Measurements from ENCODE around the gene IPO5. TPM values are rescaled to one million over a fixed set of nuclear protein-coding genes. Genes with fewer than 3 reads are reported as not detected.

IPO5 gene
- total RNA-seq, 1 donor from 2014 or later = 154 TPM

DNA sequence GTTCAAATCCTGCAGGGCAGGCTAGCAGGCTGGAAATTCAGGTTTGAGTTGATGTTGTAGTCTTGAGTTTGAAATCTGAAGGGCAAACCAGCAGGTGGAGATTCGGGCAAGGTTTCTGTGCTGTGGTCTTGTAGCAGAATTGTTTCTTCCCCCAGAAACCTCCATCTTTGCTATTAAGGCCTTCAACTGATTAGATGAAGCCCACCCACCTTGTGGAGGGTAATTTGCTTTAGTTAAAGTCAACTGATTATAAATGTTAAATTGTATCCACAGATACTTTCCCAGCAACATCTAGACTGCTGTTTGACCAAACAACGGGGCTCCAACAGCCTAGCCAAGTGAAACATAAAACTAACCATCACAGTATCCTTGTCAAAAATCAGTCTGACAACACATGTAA lies 9.4 kb downstream of the IPO5 start:
- Histone ChIP-seq H3K4me3 (ENCODE audit: insufficient read depth, low read depth, low read length) (no peak overlapping the region), H3K4me2 (ENCODE audit: low read length) (no peak overlapping the region), H3K36me3 (ENCODE audit: insufficient read depth, low read length) (no peaks in the 10 kb centered on the region), H3K27ac (ENCODE audit: low read depth, low read length) (no peak overlapping the region), H4K20me1 (ENCODE audit: insufficient read depth, low read length) (no peaks in the 10 kb centered on the region), H3K79me2 (ENCODE audit: insufficient read depth, low read length) (no peaks in the 10 kb centered on the region), H2AFZ (ENCODE audit: low read depth, low read length) (no peak overlapping the region), H3K27me3 (ENCODE audit: insufficient read depth, low read length) (no peaks in the 10 kb centered on the region), H3K4me1 (ENCODE audit: insufficient read depth, low read length) (no peaks in the 10 kb centered on the region), H3K9me3 (ENCODE audit: insufficient read depth, low read depth, low read length) (no peaks in the 10 kb centered on the region), H3K9ac (ENCODE audit: low read length) (no peak overlapping the region)
- Mint-ChIP-seq H3K9me3 (ENCODE audit: unreplicated experiment) (no peaks in the 10 kb centered on the region), H3K4me3 (ENCODE audit: unreplicated experiment) (no peak overlapping the region), H3K27ac (ENCODE audit: unreplicated experiment) (no peak overlapping the region), H3K27me3 (ENCODE audit: low read depth, unreplicated experiment) (peaks cover 2% of the 10 kb centered on the region), H3K36me3 (ENCODE audit: low read depth, unreplicated experiment) (no peaks in the 10 kb centered on the region), H3K4me1 (ENCODE audit: low read depth, unreplicated experiment) (no peaks in the 10 kb centered on the region)
- TF ChIP-seq, protein P1, sequence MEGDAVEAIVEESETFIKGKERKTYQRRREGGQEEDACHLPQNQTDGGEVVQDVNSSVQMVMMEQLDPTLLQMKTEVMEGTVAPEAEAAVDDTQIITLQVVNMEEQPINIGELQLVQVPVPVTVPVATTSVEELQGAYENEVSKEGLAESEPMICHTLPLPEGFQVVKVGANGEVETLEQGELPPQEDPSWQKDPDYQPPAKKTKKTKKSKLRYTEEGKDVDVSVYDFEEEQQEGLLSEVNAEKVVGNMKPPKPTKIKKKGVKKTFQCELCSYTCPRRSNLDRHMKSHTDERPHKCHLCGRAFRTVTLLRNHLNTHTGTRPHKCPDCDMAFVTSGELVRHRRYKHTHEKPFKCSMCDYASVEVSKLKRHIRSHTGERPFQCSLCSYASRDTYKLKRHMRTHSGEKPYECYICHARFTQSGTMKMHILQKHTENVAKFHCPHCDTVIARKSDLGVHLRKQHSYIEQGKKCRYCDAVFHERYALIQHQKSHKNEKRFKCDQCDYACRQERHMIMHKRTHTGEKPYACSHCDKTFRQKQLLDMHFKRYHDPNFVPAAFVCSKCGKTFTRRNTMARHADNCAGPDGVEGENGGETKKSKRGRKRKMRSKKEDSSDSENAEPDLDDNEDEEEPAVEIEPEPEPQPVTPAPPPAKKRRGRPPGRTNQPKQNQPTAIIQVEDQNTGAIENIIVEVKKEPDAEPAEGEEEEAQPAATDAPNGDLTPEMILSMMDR (IDR thresholded peaks at IDR 0.05; ENCODE audit: insufficient read depth, low read depth, low read length) = no peak
- TF ChIP-seq EZH2 (IDR thresholded peaks at IDR 0.05; ENCODE audit: insufficient read depth, low read length) = no peak
- DNase-seq (ENCODE audit: low read depth) = no peak
- FAIRE-seq = no peak

DNA sequence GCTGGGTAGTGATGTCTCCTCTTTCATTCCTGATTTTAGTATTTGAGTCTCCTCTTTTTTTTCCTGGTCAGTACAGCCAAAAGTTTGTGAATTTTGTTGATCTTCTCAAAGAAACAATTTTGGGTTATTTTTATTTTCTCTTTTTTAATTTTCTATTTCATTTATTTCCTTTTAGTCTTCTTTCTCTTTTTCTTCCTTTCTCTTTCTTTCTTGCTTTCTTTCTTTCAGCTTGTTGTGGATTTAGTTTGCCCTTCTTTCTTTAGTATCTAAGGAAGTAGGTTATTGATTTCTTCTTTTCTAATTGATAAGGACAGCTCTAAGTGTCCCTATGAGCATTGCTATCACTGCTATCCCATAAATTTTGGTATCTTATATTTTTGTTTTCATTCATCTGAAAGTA lies 13.8 kb downstream of the IPO5 start:
- Mint-ChIP-seq H3K27ac (ENCODE audit: unreplicated experiment) (no peak overlapping the region), H3K36me3 (ENCODE audit: low read depth, unreplicated experiment) (no peaks in the 10 kb centered on the region), H3K4me1 (ENCODE audit: low read depth, unreplicated experiment) (peaks cover 2% of the 10 kb centered on the region), H3K4me3 (ENCODE audit: unreplicated experiment) (no peak overlapping the region), H3K9me3 (ENCODE audit: unreplicated experiment) (no peaks in the 10 kb centered on the region), H3K27me3 (ENCODE audit: low read depth, unreplicated experiment) (peaks cover 2% of the 10 kb centered on the region)
- no peak overlapping the region for H2AFZ ChIP-seq (ENCODE audit: low read depth, low read length)
- H3K9ac ChIP-seq (ENCODE audit: low read length) = no peak overlapping the region
- no peaks in the 10 kb centered on the region for H3K36me3 ChIP-seq (ENCODE audit: insufficient read depth, low read length)
- no peaks in the 10 kb centered on the region for H3K4me1 ChIP-seq (ENCODE audit: insufficient read depth, low read length)
- TF ChIP-seq, protein P1 (IDR thresholded peaks at IDR 0.05; ENCODE audit: insufficient read depth, low read depth, low read length) = no peak
- TF ChIP-seq EZH2 (IDR thresholded peaks at IDR 0.05; ENCODE audit: insufficient read depth, low read length) = no peak
- no peaks in the 10 kb centered on the region for H4K20me1 ChIP-seq (ENCODE audit: insufficient read depth, low read length)
- DNase-seq (ENCODE audit: low read depth) = no peak
- no peaks in the 10 kb centered on the region for H3K9me3 ChIP-seq (ENCODE audit: insufficient read depth, low read depth, low read length)
- no peaks in the 10 kb centered on the region for H3K79me2 ChIP-seq (ENCODE audit: insufficient read depth, low read length)
- H3K27me3 ChIP-seq (ENCODE audit: insufficient read depth, low read length) = no peaks in the 10 kb centered on the region
- FAIRE-seq = no peak
- H3K4me3 ChIP-seq (ENCODE audit: insufficient read depth, low read depth, low read length) = no peak overlapping the region
- H3K4me2 ChIP-seq (ENCODE audit: low read length) = no peak overlapping the region
- no peak overlapping the region for H3K27ac ChIP-seq (ENCODE audit: low read depth, low read length)

DNA sequence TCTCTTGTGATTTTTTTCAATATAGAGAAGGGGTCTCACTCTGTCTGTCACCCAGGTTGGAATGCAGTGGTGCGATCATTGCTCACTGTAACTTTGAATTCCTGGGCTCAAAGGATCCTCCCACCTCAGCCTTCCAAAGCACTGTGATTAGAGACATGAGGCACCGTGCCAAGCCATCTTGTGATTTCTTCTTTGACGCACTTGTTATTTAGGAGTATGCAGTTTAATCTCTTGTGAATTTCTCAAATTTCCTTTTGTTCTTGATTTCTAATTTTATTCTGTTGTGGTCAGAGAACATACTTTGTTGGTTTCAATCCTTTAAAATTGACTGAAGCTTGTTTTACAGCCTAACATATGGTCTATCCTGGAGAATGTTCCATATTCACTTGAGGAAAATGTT lies 14.5 kb downstream of the IPO5 start:
- no peaks in the 10 kb centered on the region for H4K20me1 ChIP-seq (ENCODE audit: insufficient read depth, low read length)
- H3K4me1 ChIP-seq (ENCODE audit: insufficient read depth, low read length) = no peaks in the 10 kb centered on the region
- H3K9me3 ChIP-seq (ENCODE audit: insufficient read depth, low read depth, low read length) = no peaks in the 10 kb centered on the region
- TF ChIP-seq, protein P1 (IDR thresholded peaks at IDR 0.05; ENCODE audit: insufficient read depth, low read depth, low read length) = no peak
- TF ChIP-seq EZH2 (IDR thresholded peaks at IDR 0.05; ENCODE audit: insufficient read depth, low read length) = no peak
- H3K36me3 ChIP-seq (ENCODE audit: insufficient read depth, low read length) = no peaks in the 10 kb centered on the region
- H3K9ac ChIP-seq (ENCODE audit: low read length) = no peak overlapping the region
- H3K4me3 Mint-ChIP-seq (ENCODE audit: unreplicated experiment) = no peak overlapping the region
- FAIRE-seq (no peak), DNase-seq (ENCODE audit: low read depth) (peak; percentile 66)
- no peaks in the 10 kb centered on the region for H3K27me3 ChIP-seq (ENCODE audit: insufficient read depth, low read length)
- H3K4me1 Mint-ChIP-seq (ENCODE audit: low read depth, unreplicated experiment) = peaks cover 2% of the 10 kb centered on the region
- no peak overlapping the region for H3K27ac ChIP-seq (ENCODE audit: low read depth, low read length)
- no peaks in the 10 kb centered on the region for H3K79me2 ChIP-seq (ENCODE audit: insufficient read depth, low read length)
- no peaks in the 10 kb centered on the region for H3K36me3 Mint-ChIP-seq (ENCODE audit: low read depth, unreplicated experiment)
- no peak overlapping the region for H3K4me2 ChIP-seq (ENCODE audit: low read length)
- H3K9me3 Mint-ChIP-seq (ENCODE audit: unreplicated experiment) = no peaks in the 10 kb centered on the region
- H3K27me3 Mint-ChIP-seq (ENCODE audit: low read depth, unreplicated experiment) = peaks cover 2% of the 10 kb centered on the region
- H3K4me3 ChIP-seq (ENCODE audit: insufficient read depth, low read depth, low read length) = no peak overlapping the region
- H2AFZ ChIP-seq (ENCODE audit: low read depth, low read length) = no peak overlapping the region
- H3K27ac Mint-ChIP-seq (ENCODE audit: unreplicated experiment) = no peak overlapping the region

Data from astrocyte (in vitro differentiated cells and primary cell).